ENCODE data around the gene CAPN10. TPM values are rescaled to one million over a fixed set of nuclear protein-coding genes. Genes with fewer than 3 reads are reported as not detected.

The CAPN10 gene
- total and polyA plus RNA-seq, 2 donors (not counting 3 experiments of a cell fraction or from before 2014, with no cell fraction given): 25.2 to 39.9 TPM

DNA sequence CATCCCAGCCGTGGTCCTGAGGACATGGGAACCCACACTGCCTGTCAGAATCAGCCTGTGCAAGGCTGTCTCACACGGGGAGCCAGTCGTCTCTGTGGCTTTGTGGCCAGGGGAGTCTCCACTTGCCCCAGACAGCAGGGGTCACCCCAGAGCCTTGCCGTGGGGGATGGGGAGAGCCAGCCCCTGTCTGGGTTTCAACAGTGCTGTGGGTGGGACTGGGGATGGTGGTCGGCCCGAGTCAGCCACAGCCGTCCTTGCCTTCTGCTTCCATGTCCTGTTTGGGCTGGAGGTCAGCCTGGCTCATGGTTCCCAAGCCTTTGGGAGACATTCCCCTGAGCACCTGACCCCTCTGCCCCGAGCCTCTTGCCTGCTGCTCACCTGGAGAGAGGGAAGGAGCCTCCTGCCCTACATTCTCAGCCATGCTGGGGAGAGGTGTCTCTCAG lies 58.3 kb downstream of the CAPN10 start:
- no TSS peak for BruUV-seq (replicated peaks)

More for the DNA sequence above, 58.3 kb downstream of the CAPN10 start:
- H3K27ac ChIP-seq (ENCODE audit: insufficient read depth, low read depth, low read length): no peak overlapping the region
- TF ChIP-seq POLR2AphosphoS5 (IDR thresholded peaks at IDR 0.05; ENCODE audit: insufficient read depth, low read depth, low read length) (no peak), MYC (IDR thresholded peaks at IDR 0.05; ENCODE audit: low read depth, low read length) (no peak), POLR2A (IDR thresholded peaks at IDR 0.05; ENCODE audit: low read depth, low read length) (no peak), EZH2 (IDR thresholded peaks at IDR 0.05; ENCODE audit: borderline replicate concordance, low read depth, low read length, severe bottlenecking) (no peak), FOS (IDR thresholded peaks at IDR 0.05; ENCODE audit: borderline replicate concordance, insufficient read depth, low read length) (no peak), GATA2 (IDR thresholded peaks at IDR 0.05; ENCODE audit: insufficient read depth, insufficient read length, low read depth, low read length) (no peak), JUN (IDR thresholded peaks at IDR 0.05; ENCODE audit: borderline replicate concordance, insufficient read depth, insufficient read length, low read depth) (no peak)
- TF ChIP-seq, protein P1, sequence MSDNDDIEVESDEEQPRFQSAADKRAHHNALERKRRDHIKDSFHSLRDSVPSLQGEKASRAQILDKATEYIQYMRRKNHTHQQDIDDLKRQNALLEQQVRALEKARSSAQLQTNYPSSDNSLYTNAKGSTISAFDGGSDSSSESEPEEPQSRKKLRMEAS (IDR thresholded peaks at IDR 0.05; ENCODE audit: insufficient read depth, insufficient read length): no peak
- TF ChIP-seq, protein P2, sequence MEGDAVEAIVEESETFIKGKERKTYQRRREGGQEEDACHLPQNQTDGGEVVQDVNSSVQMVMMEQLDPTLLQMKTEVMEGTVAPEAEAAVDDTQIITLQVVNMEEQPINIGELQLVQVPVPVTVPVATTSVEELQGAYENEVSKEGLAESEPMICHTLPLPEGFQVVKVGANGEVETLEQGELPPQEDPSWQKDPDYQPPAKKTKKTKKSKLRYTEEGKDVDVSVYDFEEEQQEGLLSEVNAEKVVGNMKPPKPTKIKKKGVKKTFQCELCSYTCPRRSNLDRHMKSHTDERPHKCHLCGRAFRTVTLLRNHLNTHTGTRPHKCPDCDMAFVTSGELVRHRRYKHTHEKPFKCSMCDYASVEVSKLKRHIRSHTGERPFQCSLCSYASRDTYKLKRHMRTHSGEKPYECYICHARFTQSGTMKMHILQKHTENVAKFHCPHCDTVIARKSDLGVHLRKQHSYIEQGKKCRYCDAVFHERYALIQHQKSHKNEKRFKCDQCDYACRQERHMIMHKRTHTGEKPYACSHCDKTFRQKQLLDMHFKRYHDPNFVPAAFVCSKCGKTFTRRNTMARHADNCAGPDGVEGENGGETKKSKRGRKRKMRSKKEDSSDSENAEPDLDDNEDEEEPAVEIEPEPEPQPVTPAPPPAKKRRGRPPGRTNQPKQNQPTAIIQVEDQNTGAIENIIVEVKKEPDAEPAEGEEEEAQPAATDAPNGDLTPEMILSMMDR (IDR thresholded peaks at IDR 0.05; ENCODE audit: extremely low read depth in 1 of 2, insufficient read depth in 1 of 2, low read depth in 1 of 2, low read length in 2 of 2): no peak
- H3K27me3 ChIP-seq (ENCODE audit: control insufficient read depth in 2 of 2, insufficient read depth in 2 of 2, low read length in 2 of 2): peaks cover 0 to 2% of the 10 kb centered on the region in 2 experiments
- H3K4me1 ChIP-seq (ENCODE audit: control insufficient read depth, extremely low read depth, insufficient read depth, low read length): no peaks in the 10 kb centered on the region
- no peak overlapping the region for H3K4me2 ChIP-seq (ENCODE audit: insufficient read depth, low read length)
- no peaks in the 10 kb centered on the region for H3K9me1 ChIP-seq (replicated peaks; ENCODE audit: control insufficient read depth, extremely low read depth, insufficient read depth, low read length)
- no peak overlapping the region for H2AFZ ChIP-seq (ENCODE audit: low read depth, low read length)
- ChIA-PET POLR2A (no interaction called here), CTCF (no interaction called here)
- H3K9ac ChIP-seq (replicated peaks; ENCODE audit: extremely low read depth, insufficient read depth, low read length): no peak overlapping the region
- H3K36me3 ChIP-seq (ENCODE audit: control insufficient read depth in 2 of 2, extremely low read depth in 1 of 2, insufficient read depth in 2 of 2, low read length in 2 of 2): no peaks in the 10 kb centered on the region
- intact Hi-C loops (cut with micrococcal nuclease): no loop called here
- H3K9me3 ChIP-seq (replicated peaks; ENCODE audit: control insufficient read depth, insufficient read depth, low read length): no peaks in the 10 kb centered on the region
- H3K4me3 ChIP-seq (replicated peaks in 1 of 3; ENCODE audit: insufficient read depth in 1 of 3, low read depth in 1 of 3, low read length in 3 of 3): no peak overlapping the region
- no peak for FAIRE-seq
- H4K20me1 ChIP-seq (replicated peaks; ENCODE audit: control insufficient read depth, extremely low read depth, insufficient read depth, low read length): no peaks in the 10 kb centered on the region
- no peak for DNase-seq (ENCODE audit: low read depth, low spot score)
- no peaks in the 10 kb centered on the region for H3K79me2 ChIP-seq (ENCODE audit: control insufficient read depth, insufficient read depth, low read length)
- dilution Hi-C loops (cut with MboI; ENCODE audit: extremely low pct_ligation_motif_present, low sequenced_read_pairs): no loop called here

Measured in endothelial cell of umbilical vein (primary cell).